ENCODE results near the gene GMPR2.
"Not testable (repeated sequence)": the region's sequence is repeated elsewhere in the genome, so short reads cannot be mapped to it uniquely, and the experiment has no call there.

GMPR2 gene

GRCh38 chr14:24240110-24240918 is 7.6 kb downstream of the GMPR2 start:
- peak overlapping the region; percentile 100 for H3K27ac ChIP-seq
- no peaks in the 10 kb centered on the region for H3K9me3 ChIP-seq
- peaks cover 49 to 57% of the 10 kb centered on the region in 2 experiments for H3K4me1 ChIP-seq (ENCODE audit: control insufficient read depth in 1 of 2, insufficient read depth in 1 of 2, low read depth in 1 of 2, low read length in 1 of 2)
- H3K4me3 ChIP-seq (ENCODE audit: low read depth in 1 of 2, low read length in 1 of 2), result peak overlapping the region; percentile 15 to 71
- no peak for TF ChIP-seq CTCF (IDR thresholded peaks at IDR 0.05)
- H3K36me3 ChIP-seq, result peaks cover 60% of the 10 kb centered on the region
- no peaks in the 10 kb centered on the region for H3K27me3 ChIP-seq

GRCh38 chr14:24241829-24242443 is 9.2 kb downstream of the GMPR2 start:
- H3K9me3 ChIP-seq, result no peaks in the 10 kb centered on the region
- H3K4me3 ChIP-seq (ENCODE audit: low read depth in 1 of 2, low read length in 1 of 2), result peak overlapping the region; percentile 71 to 81
- no peaks in the 10 kb centered on the region for H3K27me3 ChIP-seq
- H3K27ac ChIP-seq, result peak overlapping the region; percentile 100
- peaks cover 49 to 53% of the 10 kb centered on the region in 2 experiments for H3K4me1 ChIP-seq (ENCODE audit: control insufficient read depth in 1 of 2, insufficient read depth in 1 of 2, low read depth in 1 of 2, low read length in 1 of 2)
- peak; percentile 83 for TF ChIP-seq CTCF (IDR thresholded peaks at IDR 0.05)
- peaks cover 44% of the 10 kb centered on the region for H3K36me3 ChIP-seq

- Histone ChIP-seq H3K4me3 (ENCODE audit: low read depth in 1 of 2, low read length in 1 of 2) (peak overlapping the region; percentile 71 to 81), H3K4me1 (ENCODE audit: control insufficient read depth in 1 of 2, insufficient read depth in 1 of 2, low read depth in 1 of 2, low read length in 1 of 2) (peaks cover 44 to 50% of the 10 kb centered on the region in 2 experiments), H3K9me3 (no peaks in the 10 kb centered on the region), H3K27ac (peak overlapping the region; percentile 100), H3K27me3 (no peaks in the 10 kb centered on the region), H3K36me3 (peaks cover 29% of the 10 kb centered on the region)
- TF ChIP-seq CTCF (IDR thresholded peaks at IDR 0.05), result no peak
Measured at GRCh38 chr14:24243336-24243836, 10.7 kb downstream of the GMPR2 start.

GRCh38 chr14:24245350-24245749 is 12.6 kb downstream of the GMPR2 start:
- H3K27ac ChIP-seq, H3K27me3 ChIP-seq: not testable (repeated sequence)

GRCh38 chr14:24246765-24247212 is 14.1 kb downstream of the GMPR2 start:
- H3K4me3 ChIP-seq (ENCODE audit: low read depth in 1 of 2, low read length in 1 of 2), result no peak overlapping the region
- no peaks in the 10 kb centered on the region for H3K27me3 ChIP-seq
- no peak for TF ChIP-seq CTCF (IDR thresholded peaks at IDR 0.05)
- H3K9me3 ChIP-seq, result no peaks in the 10 kb centered on the region
- peaks cover 10 to 16% of the 10 kb centered on the region in 2 experiments for H3K4me1 ChIP-seq (ENCODE audit: control insufficient read depth in 1 of 2, insufficient read depth in 1 of 2, low read depth in 1 of 2, low read length in 1 of 2)
- H3K27ac ChIP-seq, result no peak overlapping the region
- H3K36me3 ChIP-seq, result no peaks in the 10 kb centered on the region

More at GRCh38 chr14:24245350-24245749, 12.6 kb downstream of the GMPR2 start:
- H3K4me1 ChIP-seq (ENCODE audit: control insufficient read depth in 1 of 2, insufficient read depth in 1 of 2, low read depth in 1 of 2, low read length in 1 of 2), result peaks cover 25 to 30% of the 10 kb centered on the region in 2 experiments
- H3K36me3 ChIP-seq; H3K4me3 ChIP-seq (ENCODE audit: low read depth in 1 of 2, low read length in 1 of 2); H3K9me3 ChIP-seq: not testable (repeated sequence)

- H3K27ac ChIP-seq, result no peak overlapping the region
- no peak overlapping the region for H3K4me3 ChIP-seq (ENCODE audit: low read depth in 1 of 2, low read length in 1 of 2)
- H3K4me1 ChIP-seq (ENCODE audit: control insufficient read depth in 1 of 2, insufficient read depth in 1 of 2, low read depth in 1 of 2, low read length in 1 of 2), result peaks cover 7 to 14% of the 10 kb centered on the region in 2 experiments
- H3K36me3 ChIP-seq, result peaks cover 2% of the 10 kb centered on the region
- no peaks in the 10 kb centered on the region for H3K27me3 ChIP-seq
- no peaks in the 10 kb centered on the region for H3K9me3 ChIP-seq
- no peak for TF ChIP-seq CTCF (IDR thresholded peaks at IDR 0.05)
Measured at GRCh38 chr14:24247422-24247821, 14.7 kb downstream of the GMPR2 start.

All from neutrophil (primary cell).